ENCODE measurements around the gene DTX4. TPM values are rescaled to one million over a fixed set of nuclear protein-coding genes. Genes with fewer than 3 reads are reported as not detected.

The DTX4 gene
- total and polyA plus RNA-seq, 2 donors, result 14.8 to 24.0 TPM

DNA sequence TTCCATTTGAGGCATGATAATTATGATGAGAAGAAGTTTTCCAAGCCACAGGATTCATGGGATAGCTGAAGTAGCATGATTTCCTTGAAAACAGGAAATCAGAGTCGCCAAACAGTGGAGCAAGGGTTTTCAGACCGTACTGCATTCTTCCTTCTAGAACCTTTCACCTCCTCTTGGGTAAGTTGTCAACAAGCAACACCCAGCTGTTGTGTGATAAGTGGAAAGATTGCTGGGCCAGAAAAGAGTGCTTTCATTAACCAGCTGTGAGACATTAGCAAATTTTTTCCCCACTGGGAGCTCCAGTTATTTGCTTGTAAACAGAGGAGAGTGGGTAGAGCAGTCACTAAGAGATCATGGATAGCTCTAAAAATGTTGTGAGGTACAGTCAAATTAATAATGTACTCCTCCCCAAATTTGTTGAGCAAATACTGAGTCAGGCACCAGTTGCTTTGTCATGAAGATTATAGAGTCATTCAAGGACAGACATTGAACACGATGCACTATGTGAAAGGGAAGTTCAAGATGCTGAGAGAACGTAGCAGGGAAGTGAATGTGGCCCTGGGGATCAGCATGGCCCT lies 52.5 kb downstream of the DTX4 start:
- Histone ChIP-seq H3K4me1 (ENCODE audit: insufficient read depth) (peaks cover 1% of the 10 kb centered on the region), H3K4me3 (ENCODE audit: low read depth, low read length) (no peak overlapping the region), H3K36me3 (ENCODE audit: insufficient read depth) (no peaks in the 10 kb centered on the region), H3K27ac (ENCODE audit: low read depth) (peak overlapping the region; percentile 16)
- 28% methylated on average over 4 of the region's 4 CpGs for WGBS
- no peak for DNase-seq (ENCODE audit: extremely low spot score)

DNA sequence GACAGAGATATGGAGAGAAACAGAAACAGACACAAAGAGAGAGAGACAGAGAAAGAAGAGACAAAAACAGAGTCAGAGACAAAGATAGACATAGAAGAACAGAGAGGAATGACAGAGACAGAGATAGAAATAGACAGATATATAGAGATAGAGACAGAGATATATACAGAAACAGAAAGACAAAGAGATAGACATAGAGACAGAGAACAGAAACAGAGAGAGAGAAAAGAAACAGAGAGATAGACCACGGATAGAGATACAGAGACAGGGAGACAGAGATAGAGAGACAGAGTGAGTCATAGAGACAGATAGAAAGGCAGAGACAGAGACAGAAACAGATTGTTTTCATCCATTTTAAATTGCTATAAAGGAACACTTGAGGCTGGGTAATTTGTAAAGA lies 53.1 kb downstream of the DTX4 start:
- WGBS, result 82% methylated on average over 1 of the region's 1 CpG
- DNase-seq (ENCODE audit: extremely low spot score), result no peak
- Histone ChIP-seq H3K36me3 (ENCODE audit: insufficient read depth) (no peaks in the 10 kb centered on the region), H3K27ac (ENCODE audit: low read depth) (no peak overlapping the region), H3K4me1 (ENCODE audit: insufficient read depth) (peaks cover 1% of the 10 kb centered on the region), H3K4me3 (ENCODE audit: low read depth, low read length) (no peak overlapping the region)

DNA sequence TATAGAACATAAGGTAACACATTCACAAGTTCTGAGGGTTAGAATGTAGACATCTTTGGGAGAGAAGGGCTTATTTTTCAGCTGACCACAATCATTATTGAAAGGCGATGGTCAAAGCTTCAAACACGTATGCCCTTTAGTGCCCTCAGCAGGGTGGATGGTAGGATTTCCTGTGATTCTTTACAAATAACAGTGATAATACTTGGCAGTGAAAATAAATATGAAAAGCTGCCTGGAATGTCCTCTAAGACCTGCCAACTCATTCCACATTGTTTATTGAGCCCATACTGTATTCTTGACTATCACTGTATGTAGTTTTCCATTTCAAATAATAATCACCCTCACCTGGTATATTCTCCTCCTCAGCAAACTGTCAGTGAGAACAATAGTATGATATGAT lies 54.5 kb downstream of the DTX4 start:
- no peak for DNase-seq (ENCODE audit: extremely low spot score)
- no peaks in the 10 kb centered on the region for H3K36me3 ChIP-seq (ENCODE audit: insufficient read depth)
- no peak overlapping the region for H3K4me3 ChIP-seq (ENCODE audit: low read depth, low read length)
- WGBS, result 54% methylated on average over 2 of the region's 2 CpGs
- H3K4me1 ChIP-seq (ENCODE audit: insufficient read depth), result peaks cover 1% of the 10 kb centered on the region
- no peak overlapping the region for H3K27ac ChIP-seq (ENCODE audit: low read depth)

DNA sequence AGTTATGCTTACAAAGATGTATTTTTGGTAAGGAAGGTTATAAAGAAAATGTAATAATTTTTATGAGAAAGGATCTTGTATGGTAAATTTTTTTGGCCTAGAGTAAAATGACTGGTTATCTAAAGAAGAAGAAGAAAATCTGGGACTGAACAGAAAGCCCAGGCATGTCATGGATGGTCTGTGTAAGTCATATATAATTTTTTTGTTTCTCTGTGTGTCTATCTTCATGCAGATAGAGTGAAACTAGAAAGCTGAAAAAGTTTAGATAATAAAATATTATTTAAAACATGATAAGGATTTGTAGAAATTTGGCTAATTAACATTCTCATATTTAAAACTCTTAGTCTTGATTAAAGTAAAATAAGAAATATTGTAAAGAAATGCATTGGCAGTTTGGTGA lies 68.4 kb downstream of the DTX4 start:
- no peak overlapping the region for H3K4me3 ChIP-seq (ENCODE audit: low read depth, low read length)
- H3K36me3 ChIP-seq (ENCODE audit: insufficient read depth), result no peaks in the 10 kb centered on the region

DNA sequence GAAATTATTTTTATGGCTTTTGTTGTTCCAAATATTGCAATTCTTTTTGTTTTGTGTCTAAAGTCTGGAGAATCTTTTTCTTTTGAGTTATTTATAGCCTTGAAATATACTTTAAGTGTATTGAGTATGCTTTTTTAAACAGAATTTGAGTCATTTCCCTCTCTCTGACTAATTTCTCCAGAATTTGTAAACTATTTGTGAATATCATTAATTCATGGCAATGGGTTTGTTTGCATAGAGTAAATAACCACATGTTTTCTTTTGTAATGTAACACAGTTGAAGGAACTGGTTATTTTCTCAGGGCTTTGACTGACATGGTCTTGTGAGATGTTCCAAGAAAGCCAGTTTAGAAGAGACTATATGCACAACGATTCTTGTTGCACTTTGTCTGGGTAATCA lies 71.7 kb downstream of the DTX4 start:
- DNase-seq (ENCODE audit: extremely low spot score), result no peak
- WGBS, result 73% methylated on average over 1 of the region's 1 CpG
- H3K27ac ChIP-seq (ENCODE audit: low read depth), result no peak overlapping the region

More for the DNA sequence above, 68.4 kb downstream of the DTX4 start:
- H3K27ac ChIP-seq (ENCODE audit: low read depth), result no peak overlapping the region
- DNase-seq (ENCODE audit: extremely low spot score), result no peak
- H3K4me1 ChIP-seq (ENCODE audit: insufficient read depth), result no peaks in the 10 kb centered on the region

DNA sequence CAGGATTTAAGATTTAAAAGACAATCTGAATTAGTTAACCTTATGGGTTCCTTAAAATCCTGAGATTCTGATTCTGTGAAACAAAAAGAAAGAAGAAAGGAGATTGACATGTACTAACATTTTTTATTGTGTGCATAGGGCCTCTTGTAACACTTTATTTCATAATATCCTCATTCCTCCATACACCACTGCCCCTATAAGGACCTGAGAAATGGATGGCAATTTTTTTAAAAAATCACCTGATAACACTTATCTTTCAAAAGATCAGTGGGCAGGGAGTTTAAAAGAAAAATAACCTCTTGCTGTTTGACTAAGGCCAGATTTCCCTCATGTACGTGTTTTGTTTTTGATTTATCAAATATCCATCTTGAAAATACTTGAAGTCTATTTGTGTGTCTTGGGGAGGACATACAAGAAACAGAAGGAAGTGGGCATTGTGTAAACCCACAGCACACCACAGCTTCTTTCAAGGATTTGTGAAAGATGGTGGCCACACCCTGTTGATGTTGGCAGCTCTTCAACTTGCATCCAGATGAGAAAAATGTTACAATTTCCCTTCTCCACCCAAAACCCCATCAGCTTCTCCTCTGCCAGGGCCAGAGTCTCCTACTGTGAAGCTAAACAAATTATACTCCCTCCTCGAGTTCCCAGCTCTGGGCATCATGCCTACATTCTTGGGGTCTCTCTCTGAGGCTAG lies 75.7 kb downstream of the DTX4 start:
- no peak overlapping the region for H3K27ac ChIP-seq (ENCODE audit: low read depth)
- no peaks in the 10 kb centered on the region for H3K36me3 ChIP-seq (ENCODE audit: insufficient read depth)
- DNase-seq (ENCODE audit: extremely low spot score), result no peak
- no peaks in the 10 kb centered on the region for H3K4me1 ChIP-seq (ENCODE audit: insufficient read depth)
- WGBS, result 18% methylated on average over 2 of the region's 2 CpGs
- H3K4me3 ChIP-seq (ENCODE audit: low read depth, low read length), result no peak overlapping the region

More for the DNA sequence above, 71.7 kb downstream of the DTX4 start:
- Histone ChIP-seq H3K36me3 (ENCODE audit: insufficient read depth) (no peaks in the 10 kb centered on the region), H3K4me1 (ENCODE audit: insufficient read depth) (no peaks in the 10 kb centered on the region), H3K4me3 (ENCODE audit: low read depth, low read length) (no peak overlapping the region)

DNA sequence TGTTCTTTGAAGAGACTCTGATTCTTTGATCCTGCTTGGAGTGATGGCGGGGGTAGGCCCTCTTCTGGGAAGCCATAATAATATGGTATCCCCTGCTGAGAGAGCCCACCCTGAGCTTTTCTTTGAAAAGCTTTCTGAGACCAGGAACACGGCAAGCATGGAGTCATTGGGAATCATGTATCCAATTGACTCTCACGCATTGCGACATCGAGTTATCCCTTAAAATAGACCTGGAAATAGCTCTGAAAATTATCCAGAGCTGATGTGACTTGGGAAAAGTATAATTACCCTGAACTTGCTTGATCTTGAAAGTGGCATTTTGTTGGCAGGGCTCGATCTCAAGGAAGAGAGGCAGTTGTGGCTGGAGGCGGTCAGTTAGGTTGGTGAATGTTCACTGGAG lies 77.6 kb downstream of the DTX4 start:
- Histone ChIP-seq H3K36me3 (ENCODE audit: insufficient read depth) (no peaks in the 10 kb centered on the region), H3K4me3 (ENCODE audit: low read depth, low read length) (no peak overlapping the region), H3K4me1 (ENCODE audit: insufficient read depth) (no peaks in the 10 kb centered on the region), H3K27ac (ENCODE audit: low read depth) (no peak overlapping the region)
- no peak for DNase-seq (ENCODE audit: extremely low spot score)
- WGBS, result 92% methylated on average over 7 of the region's 7 CpGs

DNA sequence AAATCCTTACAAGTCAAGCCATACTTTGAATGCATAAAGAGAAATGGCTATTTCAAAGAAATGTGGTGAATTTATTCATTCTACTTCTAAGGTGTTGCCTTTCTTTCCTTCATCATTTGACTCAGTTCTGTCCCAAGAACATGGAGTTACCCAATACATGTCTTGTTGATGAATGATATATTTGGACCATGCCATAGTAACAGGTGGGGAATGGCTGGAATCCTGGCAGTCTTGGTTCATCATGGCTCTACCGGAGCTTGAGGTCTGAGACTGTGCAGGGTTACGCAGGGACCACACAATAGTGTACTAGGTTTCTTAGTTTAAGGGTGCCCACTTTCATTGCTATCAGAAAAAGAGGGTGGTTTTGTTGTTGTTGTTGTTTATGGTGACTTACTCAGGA lies 81.1 kb downstream of the DTX4 start:
- Histone ChIP-seq H3K4me1 (ENCODE audit: insufficient read depth) (no peaks in the 10 kb centered on the region), H3K36me3 (ENCODE audit: insufficient read depth) (no peaks in the 10 kb centered on the region), H3K4me3 (ENCODE audit: low read depth, low read length) (no peak overlapping the region), H3K27ac (ENCODE audit: low read depth) (no peak overlapping the region)
- no peak for DNase-seq (ENCODE audit: extremely low spot score)
- 97% methylated on average over 2 of the region's 2 CpGs for WGBS

DNA sequence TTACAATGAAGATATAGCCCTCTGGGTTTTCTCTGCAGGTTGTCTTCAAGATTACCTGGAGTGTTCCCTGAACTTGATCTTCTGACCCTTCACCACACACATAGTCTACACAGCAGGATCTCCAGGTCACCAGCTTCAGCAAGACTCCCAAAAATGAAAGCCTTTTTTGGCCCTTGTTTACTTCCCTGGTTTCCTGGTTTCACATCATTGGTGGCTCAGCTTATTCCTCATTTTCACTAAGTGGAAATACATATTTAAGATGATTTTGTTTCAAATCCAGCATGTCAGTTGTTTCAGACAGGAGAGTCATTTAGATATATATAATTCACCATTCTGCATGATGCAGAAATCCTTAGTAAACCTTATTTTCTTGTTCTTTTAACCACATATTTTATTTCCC lies 82.4 kb downstream of the DTX4 start:
- Histone ChIP-seq H3K4me3 (ENCODE audit: low read depth, low read length) (no peak overlapping the region), H3K36me3 (ENCODE audit: insufficient read depth) (no peaks in the 10 kb centered on the region), H3K4me1 (ENCODE audit: insufficient read depth) (no peaks in the 10 kb centered on the region), H3K27ac (ENCODE audit: low read depth) (no peak overlapping the region)
- no peak for DNase-seq (ENCODE audit: extremely low spot score)

DNA sequence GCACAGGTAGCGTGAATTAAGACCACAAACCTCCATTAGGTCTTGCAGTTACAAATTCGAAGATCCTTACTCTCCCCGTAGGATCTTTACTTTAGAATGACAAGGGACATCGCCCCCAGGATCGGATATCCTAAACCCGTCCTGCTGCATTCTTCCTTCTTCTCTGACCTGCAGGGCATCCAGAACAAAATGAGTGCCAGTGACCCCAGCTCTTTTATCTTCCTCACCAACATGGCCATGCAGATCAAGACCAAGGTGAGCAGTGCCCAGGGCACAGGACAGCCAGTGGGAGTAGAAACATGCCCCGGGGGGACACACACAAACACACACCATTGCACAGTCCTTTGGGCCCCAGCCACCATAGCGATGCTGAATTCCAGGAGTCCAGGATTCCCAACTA lies 83.3 kb downstream of the DTX4 start:
- DNase-seq (ENCODE audit: extremely low spot score), result no peak
- Histone ChIP-seq H3K27ac (ENCODE audit: low read depth) (no peak overlapping the region), H3K4me1 (ENCODE audit: insufficient read depth) (no peaks in the 10 kb centered on the region), H3K4me3 (ENCODE audit: low read depth, low read length) (no peak overlapping the region), H3K36me3 (ENCODE audit: insufficient read depth) (no peaks in the 10 kb centered on the region)
- WGBS, result 71% methylated on average over 8 of the region's 8 CpGs

Small RNA genes within 50 kb of the gene (small RNA-seq; reads per million reads assigned to genes)
- gene RN7SL42P, result not detected

Other genes with a start within 250 kb of the DTX4 start
- 0.79 TPM for gene GLYATL1, start 232.6 kb upstream of the DTX4 start, total RNA-seq
- gene GLYATL1, start 232.6 kb upstream of the DTX4 start, polyA plus RNA-seq, result 0.41 TPM
- gene GLYATL1B, start 85.8 kb upstream of the DTX4 start, total RNA-seq, result not detected
- gene GLYATL1B, start 85.8 kb upstream of the DTX4 start, polyA plus RNA-seq, result not detected
- 25.9 TPM for gene FAM111B, start 64.9 kb upstream of the DTX4 start, total RNA-seq
- 0.23 TPM for gene FAM111B, start 64.9 kb upstream of the DTX4 start, polyA plus RNA-seq
- 93.6 TPM for gene FAM111A, start 29.3 kb upstream of the DTX4 start, total RNA-seq
- gene FAM111A, start 29.3 kb upstream of the DTX4 start, polyA plus RNA-seq, result 12.4 TPM
- gene MPEG1, start 40.8 kb downstream of the DTX4 start, total RNA-seq, result 13.7 TPM
- 12.8 TPM for gene MPEG1, start 40.8 kb downstream of the DTX4 start, polyA plus RNA-seq
- gene OR5AN1, start 186.8 kb downstream of the DTX4 start, total RNA-seq, result not detected
- not detected for gene OR5AN1, start 186.8 kb downstream of the DTX4 start, polyA plus RNA-seq

Measured in urinary bladder (tissue), 4 donors.